GM18508 (cell line): ENCODE measurements around the gene SLX4IP.

Source experiments
- ATAC-seq: cut with Tn5 transposase; IDR thresholded peaks from one replicate; pipeline ENCODE4 v1.9.1; 2021; ENCODE audit warnings: moderate number of reproducible peaks; ENCODE audit not compliant: insufficient read depth, unreplicated experiment

Gene SLX4IP

DNA sequence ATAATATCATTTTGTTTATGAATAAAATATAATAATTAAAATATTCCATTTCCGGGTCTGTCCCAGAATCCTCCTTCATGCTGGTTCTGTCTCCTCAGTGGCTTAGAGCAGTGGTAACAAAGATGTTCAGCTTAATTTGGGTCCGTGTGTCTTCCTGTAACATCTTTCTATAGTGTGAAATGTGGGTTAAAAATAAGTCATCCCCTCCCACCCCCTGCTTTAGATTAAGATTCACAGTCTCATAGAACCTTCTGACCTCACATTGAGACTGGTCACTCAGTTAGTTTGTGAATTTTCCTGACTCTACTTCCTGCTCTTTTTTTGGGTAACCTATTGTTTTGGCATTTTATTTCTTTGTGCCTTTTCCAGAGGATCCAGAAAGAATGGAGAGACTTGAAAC lies 55.2 kb downstream of the SLX4IP start:
- ATAC-seq: no peak

DNA sequence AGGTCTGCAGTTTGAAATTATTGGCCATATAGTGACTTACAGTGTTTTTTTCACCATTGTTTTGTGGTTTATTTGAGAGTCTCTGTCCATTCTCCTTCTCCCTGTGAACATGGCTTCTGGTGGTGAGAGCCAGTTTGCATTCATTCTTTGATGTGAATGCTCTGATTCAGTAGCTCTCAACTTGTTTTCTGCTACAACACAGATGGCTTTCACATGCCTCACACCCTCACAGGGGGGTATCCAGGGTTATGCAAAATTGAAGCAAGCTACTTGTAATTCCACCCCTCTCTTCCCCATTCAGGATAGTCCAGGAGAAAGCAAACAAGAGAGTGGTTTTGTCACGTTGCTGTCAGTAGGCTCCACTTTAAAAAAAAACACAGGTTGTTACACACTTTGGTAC lies 55.6 kb downstream of the SLX4IP start:
- no peak for ATAC-seq

DNA sequence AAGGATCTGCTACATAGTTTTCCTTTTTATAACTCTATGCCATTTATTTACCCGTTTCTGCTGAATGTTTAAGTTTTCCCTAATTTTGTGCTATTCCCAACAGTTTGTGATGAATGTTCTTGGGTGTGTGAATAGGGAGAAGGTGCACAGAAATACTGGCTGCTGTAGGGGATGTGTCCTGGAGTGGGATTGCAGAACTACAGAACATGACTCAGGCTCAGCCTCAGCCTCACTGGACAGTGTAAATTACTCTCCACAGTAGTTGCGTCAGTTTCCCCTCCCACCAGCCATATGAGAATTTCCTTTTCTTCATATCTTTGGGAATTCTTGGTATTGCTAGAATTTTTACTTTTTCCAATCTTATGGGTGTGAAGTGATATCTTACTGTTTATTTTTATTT lies 57.0 kb downstream of the SLX4IP start:
- ATAC-seq: no peak

DNA sequence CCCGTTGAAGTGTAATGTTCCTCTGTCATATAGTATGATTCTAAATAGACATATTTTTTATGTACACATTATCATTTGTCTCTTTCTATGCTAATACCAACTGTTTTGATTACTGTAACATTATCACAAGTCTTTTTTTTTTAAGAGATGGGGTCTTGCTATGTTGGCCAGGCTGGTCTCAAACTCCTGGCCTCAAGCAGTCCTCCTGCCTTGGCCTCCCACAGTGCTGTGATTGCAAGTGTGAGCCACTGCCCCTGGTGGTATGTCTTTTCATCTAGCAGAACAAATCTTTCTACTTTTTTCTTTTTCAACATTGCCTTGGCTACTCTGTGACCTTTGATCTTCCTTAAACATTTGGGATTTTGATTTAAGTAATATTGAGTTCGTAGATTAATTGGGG lies 57.7 kb downstream of the SLX4IP start:
- ATAC-seq: no peak

DNA sequence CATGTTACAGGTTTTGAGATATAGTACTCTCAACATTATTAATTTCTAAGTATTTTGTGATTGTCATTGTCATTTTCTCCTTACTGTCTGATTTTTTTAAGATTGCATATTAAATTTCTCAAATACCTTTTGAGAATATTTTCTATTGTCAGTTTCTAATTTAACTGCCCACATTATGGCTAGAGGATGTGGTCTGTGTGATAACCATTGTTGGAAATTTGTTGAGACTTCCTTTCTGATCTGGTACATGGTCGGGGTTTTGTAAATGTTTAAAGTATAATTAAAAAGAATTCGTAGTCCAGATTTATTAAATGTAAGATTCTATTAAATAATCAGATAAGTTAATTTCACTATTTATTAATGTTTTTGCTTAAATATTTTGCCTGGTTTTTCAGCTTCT lies 60.1 kb downstream of the SLX4IP start:
- no peak for ATAC-seq

DNA sequence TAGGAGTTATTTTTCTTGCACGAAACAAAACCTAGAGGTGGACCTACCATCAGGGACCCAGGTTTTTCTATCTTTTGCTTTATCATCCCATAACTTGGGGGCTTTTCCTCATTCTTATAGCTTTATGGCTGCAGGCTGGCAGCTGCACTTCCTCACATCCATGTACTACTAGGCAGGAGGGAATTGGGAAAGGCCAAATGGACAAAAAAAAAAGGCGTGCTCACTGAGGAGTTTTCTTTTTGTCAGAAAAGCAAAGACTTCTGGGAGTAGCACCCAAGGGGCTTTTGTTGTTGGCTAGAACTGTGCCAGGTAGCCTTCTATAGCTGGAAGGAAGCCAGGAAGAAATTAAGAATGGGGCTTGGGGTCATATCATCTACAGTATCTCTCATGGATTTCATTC lies 61.4 kb downstream of the SLX4IP start:
- no peak for ATAC-seq

DNA sequence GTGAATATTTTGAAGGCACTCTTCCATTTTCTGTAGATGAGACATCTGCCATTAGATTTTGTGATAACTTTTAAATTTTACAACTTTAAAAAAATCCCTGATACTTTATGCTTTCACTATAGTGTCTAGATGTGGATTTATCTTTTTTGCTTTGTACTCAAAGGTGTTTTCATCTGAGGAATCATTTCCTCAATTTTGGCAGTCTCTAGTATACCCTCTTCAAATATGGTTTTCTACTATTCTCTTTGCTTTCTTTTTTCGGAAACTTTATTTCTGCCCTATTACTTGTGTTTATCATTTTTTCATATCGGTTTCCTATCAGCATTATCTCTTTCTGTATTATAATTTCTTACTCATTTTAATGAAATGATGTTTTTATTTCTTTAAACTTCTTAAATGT lies 62.2 kb downstream of the SLX4IP start:
- no peak for ATAC-seq

DNA sequence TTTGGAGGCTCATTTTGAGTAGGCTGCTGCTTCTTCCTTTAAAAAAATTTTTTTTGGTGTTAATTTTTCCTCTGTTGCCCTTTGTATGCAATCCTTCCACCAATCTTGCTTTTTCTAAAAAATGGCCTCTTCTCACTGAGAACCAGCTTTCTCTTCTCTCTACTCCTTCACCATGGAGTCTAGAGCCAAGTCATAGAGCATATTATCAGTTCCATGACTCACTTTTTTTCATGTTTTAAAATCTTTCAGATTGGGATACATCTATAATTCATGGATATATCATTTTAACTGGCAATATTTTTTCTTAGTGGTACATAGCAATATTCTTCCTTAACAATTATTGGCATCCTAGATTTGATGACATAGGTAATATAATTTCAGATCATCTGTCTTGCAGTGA lies 62.7 kb downstream of the SLX4IP start:
- no peak for ATAC-seq

DNA sequence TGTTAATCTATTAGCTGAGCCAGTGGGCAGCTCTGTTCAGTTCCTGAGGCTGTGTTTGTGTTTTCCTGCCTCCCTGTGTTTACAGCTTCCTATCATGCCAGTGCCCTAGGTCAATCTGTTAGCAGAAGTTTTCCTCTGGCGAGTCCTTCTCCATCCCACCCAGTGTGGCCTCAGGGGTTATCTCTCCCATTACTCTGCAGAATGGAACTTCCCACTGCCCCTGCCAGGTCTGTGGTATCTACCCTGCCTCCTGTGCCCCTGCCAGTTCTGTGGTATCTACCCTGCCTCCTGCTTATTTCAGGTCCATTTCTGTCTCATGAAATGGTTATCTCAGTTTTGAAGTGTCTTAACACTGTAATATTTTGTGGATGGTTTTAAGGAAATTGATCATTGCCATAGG lies 63.1 kb downstream of the SLX4IP start:
- no peak for ATAC-seq

DNA sequence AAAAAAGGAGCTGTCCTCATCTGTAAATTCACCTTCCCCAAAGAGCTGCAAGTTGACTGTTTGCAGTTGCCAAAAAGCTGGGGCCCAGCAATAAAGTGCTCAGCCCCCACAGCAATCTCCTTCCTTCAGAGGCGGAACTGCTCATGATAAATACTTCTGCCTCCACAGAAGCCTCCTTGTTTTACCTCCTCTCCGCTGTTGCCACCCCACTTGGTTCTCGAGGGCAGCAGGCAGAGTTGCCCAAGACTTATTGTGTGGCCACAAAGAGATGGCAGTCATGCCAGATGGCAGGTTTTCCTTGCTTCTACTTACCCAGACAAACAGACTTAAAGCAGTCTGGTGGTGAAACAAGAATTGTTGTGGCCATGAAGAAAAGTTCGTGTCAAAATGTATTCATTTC lies 66.3 kb downstream of the SLX4IP start:
- no peak for ATAC-seq

DNA sequence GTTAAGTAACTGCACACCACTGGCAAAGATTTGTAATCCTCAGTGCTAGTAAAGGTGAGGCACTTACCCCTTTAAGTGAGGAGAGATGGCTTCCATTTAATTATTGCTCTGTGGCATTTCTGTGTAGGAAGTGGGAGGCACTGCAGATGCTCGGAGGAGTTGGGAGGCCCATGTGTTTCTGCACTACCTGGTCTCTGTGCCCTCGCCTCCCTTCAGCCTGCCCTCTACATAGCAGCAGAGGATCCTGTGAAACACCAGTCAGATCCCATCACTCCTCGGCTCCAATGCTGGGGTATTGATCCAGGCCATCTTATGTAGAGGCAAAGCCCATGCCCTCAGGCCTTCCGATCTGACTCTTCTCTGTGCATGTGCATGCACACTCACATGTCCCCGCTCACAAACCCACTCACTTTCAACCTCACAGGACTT lies 67.0 kb downstream of the SLX4IP start:
- no peak for ATAC-seq

DNA sequence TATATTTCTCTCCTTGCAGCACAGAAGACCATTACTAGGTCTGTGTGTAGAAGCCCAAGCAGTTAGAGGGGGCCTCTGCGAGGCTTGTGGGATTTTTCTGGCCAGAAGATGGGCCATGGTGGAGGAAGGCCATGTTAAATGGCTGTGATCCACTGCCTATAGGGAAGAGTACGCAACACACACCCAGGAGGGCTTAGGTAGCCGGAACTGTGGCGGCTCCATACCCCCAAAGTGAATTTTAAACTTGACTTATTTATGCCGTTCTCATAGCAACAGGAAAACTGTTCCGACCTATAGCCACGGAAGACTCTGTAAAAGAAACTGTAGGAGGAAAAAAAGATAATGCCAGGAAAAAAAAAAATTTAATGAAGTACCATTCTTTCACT lies 69.5 kb downstream of the SLX4IP start:
- no peak for ATAC-seq

DNA sequence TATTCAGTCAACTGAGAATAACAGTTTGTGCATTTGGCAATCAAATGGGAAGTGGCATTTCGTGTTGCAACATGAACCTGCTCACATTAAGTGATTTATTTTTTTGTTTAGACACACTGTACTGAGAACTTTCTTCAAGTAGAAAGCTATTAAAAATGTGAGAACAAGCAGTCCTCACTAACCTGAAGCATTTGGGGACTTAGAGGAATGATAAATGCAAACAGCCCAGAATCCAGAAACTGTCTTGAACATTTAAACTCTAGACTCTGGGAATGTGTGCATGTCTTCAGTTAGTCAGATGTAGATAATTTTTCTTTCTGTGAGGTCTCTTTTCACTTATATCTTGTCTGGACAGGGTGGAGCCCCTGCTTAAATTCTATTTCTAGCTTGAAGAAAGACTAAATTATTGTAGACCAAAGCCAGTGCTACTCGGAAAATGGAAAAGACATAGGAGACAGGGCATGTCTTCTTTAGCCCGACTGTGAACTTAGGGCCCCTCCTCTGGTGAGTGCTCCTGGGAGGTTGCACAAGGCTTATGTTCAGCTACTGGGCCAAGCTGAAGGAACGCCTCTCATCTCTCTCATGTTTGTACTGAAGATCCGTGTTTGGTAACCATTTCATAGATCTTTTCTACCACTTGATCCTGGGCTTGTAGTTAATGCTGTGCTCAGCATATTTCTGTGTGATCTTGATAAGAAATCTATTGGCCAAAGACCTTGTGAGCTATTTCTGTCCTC lies 70.1 kb downstream of the SLX4IP start:
- ATAC-seq: no peak

DNA sequence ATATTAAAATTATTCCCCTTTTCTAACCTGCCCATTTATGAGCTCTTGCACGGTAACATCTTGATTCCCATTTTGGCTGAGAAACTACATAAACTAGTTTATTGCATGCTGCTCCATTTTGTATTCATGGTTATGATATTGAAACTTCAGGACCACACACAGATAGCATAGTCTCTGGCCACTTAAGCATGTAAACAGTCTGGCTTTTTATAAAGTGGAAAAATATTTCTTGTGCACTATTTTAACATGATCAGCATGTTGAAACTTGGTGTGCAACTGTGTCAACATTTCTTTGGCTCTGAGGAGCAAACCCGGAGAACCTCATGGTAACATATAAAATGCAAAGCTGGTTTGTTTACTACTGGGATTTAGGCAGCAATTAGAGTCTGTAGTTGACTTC lies 70.7 kb downstream of the SLX4IP start:
- ATAC-seq: no peak

DNA sequence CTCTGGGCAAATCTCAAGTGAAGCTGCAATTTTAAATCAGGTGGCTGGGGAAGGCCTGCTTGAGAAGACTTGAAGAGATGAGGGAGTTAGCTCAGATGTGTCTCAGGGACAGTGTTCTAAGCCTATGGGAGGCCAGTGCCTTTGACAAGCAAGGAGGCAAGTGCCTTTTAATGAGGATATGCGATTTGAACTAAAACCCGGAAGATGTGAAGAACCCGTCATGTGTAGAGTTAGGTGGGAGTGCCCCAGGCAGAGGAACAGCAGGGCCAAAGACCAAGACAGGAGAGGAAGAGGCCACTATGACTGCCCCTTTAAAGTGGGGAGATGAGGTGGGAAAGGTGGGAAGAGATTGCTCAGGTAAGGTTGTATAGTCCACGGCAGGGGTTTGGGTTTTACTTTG lies 71.9 kb downstream of the SLX4IP start:
- ATAC-seq: no peak

DNA sequence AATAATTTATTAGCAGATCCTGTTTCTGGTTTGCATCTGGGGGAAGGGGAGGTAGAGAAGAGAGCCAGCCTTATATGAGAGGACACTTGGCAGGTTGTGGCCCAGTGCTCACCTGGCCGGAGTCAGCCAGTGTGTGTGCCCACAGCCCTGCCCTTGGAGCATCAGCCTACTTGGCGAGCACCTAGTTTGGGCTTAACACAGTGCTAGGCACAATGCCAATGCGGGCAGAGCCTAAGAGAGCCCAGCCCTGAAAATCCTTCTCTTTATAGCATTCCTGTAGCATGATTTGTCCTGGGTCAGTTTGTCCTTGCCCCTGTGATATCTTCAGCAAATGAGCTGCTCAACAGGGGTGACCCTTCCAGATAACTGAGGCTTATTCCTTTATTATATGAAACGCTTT lies 73.0 kb downstream of the SLX4IP start:
- no peak for ATAC-seq

DNA sequence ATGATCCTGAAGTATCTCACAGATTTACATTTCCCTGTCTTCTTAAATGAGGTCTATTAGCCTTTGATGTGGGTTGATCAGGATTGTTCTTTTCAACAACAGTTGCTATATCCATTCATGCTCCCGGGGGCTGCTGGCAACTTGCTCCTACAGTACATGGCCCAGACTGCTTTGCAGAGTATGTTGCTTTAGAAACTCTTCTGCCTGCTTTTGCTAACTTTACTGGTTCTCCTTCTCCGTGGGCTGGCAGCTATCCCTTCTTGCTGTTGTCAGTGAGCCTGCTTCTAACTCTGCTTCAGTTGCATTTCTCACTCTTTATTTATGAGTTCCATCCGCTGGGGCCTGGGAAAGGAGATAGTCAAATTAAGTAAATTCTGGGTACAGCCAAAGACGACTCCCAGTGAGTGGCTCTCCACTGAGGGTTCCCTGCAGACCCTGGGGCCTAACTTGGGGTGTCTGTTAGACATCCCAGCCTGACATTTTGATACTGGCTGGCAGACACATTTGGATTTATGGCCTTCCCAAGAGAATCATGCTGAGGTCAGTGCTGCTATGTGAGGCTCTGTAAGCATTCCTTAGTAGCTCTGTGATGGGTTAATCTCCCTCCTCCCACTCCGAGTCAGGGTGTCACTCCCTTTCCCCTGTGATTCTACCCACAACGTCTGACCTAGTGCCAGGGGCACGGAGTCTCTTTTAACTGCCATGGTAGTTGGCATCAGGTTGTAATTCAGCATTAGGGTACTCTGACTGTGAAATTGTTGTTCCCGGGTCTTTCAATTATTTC lies 73.6 kb downstream of the SLX4IP start:
- no peak for ATAC-seq

DNA sequence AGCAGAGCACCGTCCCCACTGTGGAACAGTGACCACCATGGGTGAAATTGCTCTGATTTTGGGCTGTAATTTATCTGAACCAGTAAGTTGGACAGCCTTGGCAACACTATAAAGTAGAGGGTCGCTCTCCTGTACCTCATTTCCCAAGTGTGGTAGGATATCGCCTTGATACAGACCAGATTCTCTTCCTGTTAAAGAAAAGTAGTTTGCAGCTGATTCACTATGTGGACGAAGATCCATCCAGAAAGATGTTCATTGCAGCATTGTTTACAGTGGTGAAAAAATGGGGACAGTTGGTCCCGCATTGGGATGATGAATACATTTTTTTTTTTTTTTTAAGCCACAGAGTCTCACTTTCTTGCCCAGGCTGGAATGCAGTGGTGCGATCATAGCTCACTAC lies 74.3 kb downstream of the SLX4IP start:
- no peak for ATAC-seq

DNA sequence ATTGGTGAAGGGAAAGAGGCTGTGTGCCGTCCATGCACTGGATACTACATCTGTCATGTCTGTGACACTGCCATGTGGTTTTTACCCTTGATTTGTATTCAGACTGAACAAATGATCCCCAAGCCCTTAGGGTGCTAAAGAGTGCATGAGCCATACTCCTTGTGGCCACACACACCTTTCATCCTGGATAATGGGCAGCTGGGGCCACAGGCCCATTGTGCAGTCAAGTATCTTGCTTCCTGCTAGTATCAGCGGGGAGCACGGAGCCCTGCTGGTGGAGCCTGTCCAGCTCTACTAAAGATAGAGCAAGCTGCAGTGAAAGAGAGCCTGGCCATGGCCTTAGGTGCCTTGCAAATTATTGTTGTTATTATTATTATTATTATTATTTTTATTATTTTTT lies 75.1 kb downstream of the SLX4IP start:
- no peak for ATAC-seq

DNA sequence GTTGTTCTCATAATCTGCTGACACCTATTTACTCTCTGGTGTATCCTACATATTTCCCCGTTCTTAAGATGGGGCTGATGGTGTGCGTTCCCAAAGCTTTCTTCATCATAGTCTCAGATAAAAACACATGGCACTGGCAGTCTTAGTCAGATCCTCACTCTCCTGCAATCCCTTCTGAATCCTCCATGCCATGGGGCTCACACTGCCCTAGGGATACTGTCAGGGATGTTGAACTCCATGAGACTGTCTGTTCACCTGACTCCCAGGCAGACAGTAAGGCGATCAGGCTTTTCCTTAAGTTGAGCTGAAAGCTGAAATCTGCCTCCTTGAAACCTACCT lies 76.0 kb downstream of the SLX4IP start:
- ATAC-seq: peak; percentile 4

DNA sequence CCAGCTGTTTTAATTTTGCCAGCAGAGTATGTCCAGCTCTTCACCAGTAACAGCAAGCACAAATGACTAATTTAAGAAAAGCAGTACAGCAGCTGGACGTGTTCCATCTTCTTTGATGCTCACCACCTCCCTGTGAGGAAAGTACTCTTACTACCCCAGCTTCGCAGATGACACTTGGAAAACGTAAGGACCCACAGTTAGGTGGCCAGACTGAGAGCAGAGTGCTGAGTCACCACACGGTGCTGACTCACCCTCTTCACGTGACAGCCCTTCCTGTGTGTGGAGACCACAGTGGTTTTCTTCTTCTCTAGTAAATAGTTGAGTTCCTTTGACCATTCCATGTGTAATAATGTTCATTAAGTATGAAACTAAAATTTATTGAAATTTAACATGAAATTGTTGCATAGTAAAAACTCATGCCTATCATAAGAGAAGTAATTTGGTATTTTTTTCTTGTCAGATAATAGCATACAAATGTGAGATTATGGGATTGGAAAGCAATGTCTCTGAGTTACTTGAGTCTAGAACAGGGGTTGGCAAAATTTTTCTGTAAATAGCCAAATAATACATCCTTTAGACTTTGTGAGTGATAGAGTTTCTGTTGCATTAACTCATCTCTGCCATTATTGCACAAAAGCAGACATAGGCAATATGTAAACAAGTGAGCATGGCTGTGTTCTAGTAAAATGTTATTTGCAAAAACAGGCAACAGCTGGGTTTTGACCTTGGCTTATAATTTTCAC lies 76.6 kb downstream of the SLX4IP start:
- peak; percentile 95 for ATAC-seq
